HepG2 (cell line): ENCODE data around the gene CD320. TPM values are rescaled to one million over a fixed set of nuclear protein-coding genes. Genes with fewer than 3 reads are reported as not detected.

ENCODE experiments used
- ARHGAP35 ChIP-seq: sonication (generic); formaldehyde crosslinking; IDR thresholded peaks from 2 replicates; pipeline ENCODE4 v1.9.0; 2022; ENCODE audit warnings: mild to moderate bottlenecking, inconsistent platforms, moderate library complexity, missing genetic modification reagents, borderline replicate concordance
- ATF4 ChIP-seq, 2 experiments: fragments of 450-650 bp in 1 of 2; sonication (generic) in 1 of 2; formaldehyde crosslinking; IDR thresholded peaks; 2 replicates each; pipeline versions ENCODE4 v1.5.0 to v1.8.0; 2020 to 2022; ENCODE audit warnings: mild to moderate bottlenecking in 1 of 2, missing genetic modification reagents in 1 of 2
- EZH2 ChIP-seq: conservative IDR thresholded peaks from 2 replicates; pipeline ENCODE4 v1.6.1; 2012; ENCODE audit warnings: mild to moderate bottlenecking, low read depth, low read length, moderate library complexity
- HNF4A ChIP-seq: sonication (generic); formaldehyde crosslinking; IDR thresholded peaks from 2 replicates; pipeline ENCODE4 v1.4.0; 2020; ENCODE audit warnings: missing genetic modification reagents
- KDM2A ChIP-seq: sonication (generic); formaldehyde crosslinking; IDR thresholded peaks from 2 replicates; pipeline ENCODE4 v1.4.0; 2020; ENCODE audit warnings: low read depth, missing genetic modification reagents, borderline replicate concordance
- KDM5B ChIP-seq: sonication (generic); formaldehyde crosslinking; IDR thresholded peaks from 2 replicates; pipeline ENCODE4 v1.4.0; 2020; ENCODE audit warnings: missing genetic modification reagents, mild to moderate bottlenecking, borderline replicate concordance
- MBD4 ChIP-seq: IDR thresholded peaks from 2 replicates; pipeline ENCODE4 v1.6.1; 2012; ENCODE audit warnings: low read length, inconsistent platforms, borderline replicate concordance
- MXD3 ChIP-seq: IDR thresholded peaks from 2 replicates; pipeline ENCODE4 v1.6.1; 2016; ENCODE audit warnings: mild to moderate bottlenecking, missing biosample characterization, missing genetic modification reagents
- NBN ChIP-seq: fragments of 450-650 bp; conservative IDR thresholded peaks from 2 replicates; pipeline ENCODE4 v1.6.1; 2017
- PCBP1 ChIP-seq: fragments of 200-400 bp; formaldehyde crosslinking; IDR thresholded peaks from 2 replicates; pipeline ENCODE4 v1.6.1; 2017; ENCODE audit warnings: mild to moderate bottlenecking, low read depth, low read length, borderline replicate concordance
- POLR2A ChIP-seq, 2 experiments: IDR thresholded peaks; 2 replicates each; pipeline ENCODE4 v1.6.1; 2011; ENCODE audit warnings: low read depth in 2 of 2, low read length in 2 of 2, mild to moderate bottlenecking in 1 of 2, moderate library complexity in 1 of 2; ENCODE audit not compliant: insufficient read depth in 1 of 2
- SP4 ChIP-seq: sonication (generic); formaldehyde crosslinking; IDR thresholded peaks from 2 replicates; pipeline ENCODE4 v1.8.1; 2023; ENCODE audit warnings: mild to moderate bottlenecking, missing genetic modification reagents
- ZNF282 ChIP-seq: fragments of 450-650 bp; IDR thresholded peaks from 2 replicates; pipeline ENCODE4 v1.6.1; 2018; ENCODE audit not compliant: partially characterized antibody
- ZNF335 ChIP-seq: sonication (generic); formaldehyde crosslinking; IDR thresholded peaks from 2 replicates; pipeline ENCODE4 v1.4.0; 2020; ENCODE audit warnings: missing genetic modification reagents
- ZNF383 ChIP-seq: sonication (generic); formaldehyde crosslinking; IDR thresholded peaks from 2 replicates; pipeline ENCODE4 v1.4.0; 2020; ENCODE audit warnings: missing genetic modification reagents, mild to moderate bottlenecking, borderline replicate concordance
- ZNF577 ChIP-seq: sonication (generic); formaldehyde crosslinking; IDR thresholded peaks from 2 replicates; pipeline ENCODE4 v1.4.0; 2020; ENCODE audit warnings: mild to moderate bottlenecking, low read depth, missing genetic modification reagents, borderline replicate concordance
- ZNF652 ChIP-seq: IDR thresholded peaks from 2 replicates; pipeline ENCODE4 v1.6.1; 2016; ENCODE audit warnings: low read depth, borderline replicate concordance
- ZSCAN20 ChIP-seq: sonication (generic); formaldehyde crosslinking; IDR thresholded peaks from 2 replicates; pipeline ENCODE4 v1.4.0; 2020; ENCODE audit warnings: missing genetic modification reagents, mild to moderate bottlenecking, borderline replicate concordance
- polyA plus RNA-seq, 8 experiments: library from polyadenylated mRNA; depleted of rRNA in 3 of 8; stranded (reverse) in 7 of 8; unstranded in 1 of 8; fragments of >200 nt; fragmentation: Illumina TruSeq in 4 of 8; extraction: Trizol in 4 of 8; gene quantifications; 2 replicates each; pipeline versions ENCODE4 v1.2.1 to v1.2.3, GENCODE V29; 2011 to 2016; ENCODE audit warnings: low read depth in 4 of 8, missing spikeins in 1 of 8, mixed read lengths in 1 of 8; ENCODE audit not compliant: insufficient read depth in 1 of 8
- total RNA-seq, 5 experiments: library from RNA; depleted of rRNA; stranded (reverse); fragments of >200 nt; fragmentation: Illumina TruSeq; extraction: Trizol; gene quantifications; 2 replicates each; pipeline ENCODE4 v1.2.3, GENCODE V29; 2016; ENCODE audit warnings: low read depth in 1 of 5
- TF ChIP-seq, protein P1 (sequence below): sonication (generic); formaldehyde crosslinking; IDR thresholded peaks from 2 replicates; pipeline ENCODE4 v1.4.0; 2020; ENCODE audit warnings: missing genetic modification reagents
- TF ChIP-seq, protein P2 (sequence below): IDR thresholded peaks from 2 replicates; pipeline ENCODE4 v1.6.1; 2016; ENCODE audit warnings: low read depth, control low read depth
- TF ChIP-seq, protein P3 (sequence below): sonication (generic); formaldehyde crosslinking; IDR thresholded peaks from 2 replicates; pipeline ENCODE4 v1.4.0; 2020; ENCODE audit warnings: missing genetic modification reagents
- TF ChIP-seq, protein P4 (sequence below): sonication (generic); formaldehyde crosslinking; IDR thresholded peaks from 2 replicates; pipeline ENCODE4 v1.8.0; 2022; ENCODE audit warnings: mild to moderate bottlenecking, missing genetic modification reagents, borderline replicate concordance

CD320 gene
- total and polyA plus RNA-seq, 2 of the 13 experiments (the other 11 are each of a cell fraction or from before 2014, with no cell fraction given) = 83.1 to 99.9 TPM

DNA sequence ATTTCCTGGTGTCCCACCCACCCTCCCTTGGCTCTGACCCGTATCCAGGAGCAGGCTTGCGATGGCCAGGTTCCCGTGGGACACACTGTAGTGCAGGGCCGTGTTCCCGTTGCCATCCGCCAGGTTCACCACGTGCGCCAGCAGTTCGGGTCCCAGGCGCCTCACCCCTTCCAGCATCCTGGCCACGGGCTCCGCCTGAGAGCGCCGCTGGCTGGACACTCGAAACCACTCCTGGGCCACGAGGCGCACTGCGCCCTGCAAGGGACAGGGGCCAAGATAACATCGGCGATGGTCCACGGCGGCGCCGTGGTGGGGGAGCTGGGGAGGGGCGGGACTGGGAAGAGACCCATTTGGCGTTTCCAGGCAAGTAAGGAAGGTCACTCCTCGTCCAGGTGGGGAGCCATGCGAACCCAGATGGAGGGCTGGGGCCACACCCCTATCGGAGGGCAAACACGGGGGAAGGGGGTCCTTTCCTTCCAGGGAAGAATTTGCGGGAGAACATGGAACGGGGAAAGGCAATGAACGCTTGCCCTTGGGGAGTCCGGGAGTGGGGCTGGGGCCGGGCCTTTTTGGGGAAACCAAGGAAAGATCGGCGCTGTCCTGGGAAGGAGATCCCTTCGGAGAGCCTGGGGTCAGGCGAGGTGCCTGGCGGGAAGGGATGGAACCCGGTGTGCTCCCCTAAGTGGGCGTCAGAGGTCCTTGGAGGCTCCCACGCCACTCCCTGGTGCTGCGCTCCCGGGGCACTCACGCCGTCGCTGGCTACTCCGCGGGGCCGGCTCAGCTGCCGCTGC, 25.0 kb upstream of the CD320 start (continued):
- no peak for TF ChIP-seq MXD3 (CRISPR knock-in tag)
- TF ChIP-seq POLR2A (IDR thresholded peaks at IDR 0.05; ENCODE audit: insufficient read depth in 1 of 2, low read depth in 2 of 2, low read length in 2 of 2) = no peak
- TF ChIP-seq MBD4 = no peak
- TF ChIP-seq, protein P1, sequence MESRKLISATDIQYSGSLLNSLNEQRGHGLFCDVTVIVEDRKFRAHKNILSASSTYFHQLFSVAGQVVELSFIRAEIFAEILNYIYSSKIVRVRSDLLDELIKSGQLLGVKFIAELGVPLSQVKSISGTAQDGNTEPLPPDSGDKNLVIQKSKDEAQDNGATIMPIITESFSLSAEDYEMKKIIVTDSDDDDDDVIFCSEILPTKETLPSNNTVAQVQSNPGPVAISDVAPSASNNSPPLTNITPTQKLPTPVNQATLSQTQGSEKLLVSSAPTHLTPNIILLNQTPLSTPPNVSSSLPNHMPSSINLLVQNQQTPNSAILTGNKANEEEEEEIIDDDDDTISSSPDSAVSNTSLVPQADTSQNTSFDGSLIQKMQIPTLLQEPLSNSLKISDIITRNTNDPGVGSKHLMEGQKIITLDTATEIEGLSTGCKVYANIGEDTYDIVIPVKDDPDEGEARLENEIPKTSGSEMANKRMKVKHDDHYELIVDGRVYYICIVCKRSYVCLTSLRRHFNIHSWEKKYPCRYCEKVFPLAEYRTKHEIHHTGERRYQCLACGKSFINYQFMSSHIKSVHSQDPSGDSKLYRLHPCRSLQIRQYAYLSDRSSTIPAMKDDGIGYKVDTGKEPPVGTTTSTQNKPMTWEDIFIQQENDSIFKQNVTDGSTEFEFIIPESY (CRISPR knock-in tag) = peak; percentile 57; the same call in 1 of the 2 replicates
- TF ChIP-seq, protein P2, sequence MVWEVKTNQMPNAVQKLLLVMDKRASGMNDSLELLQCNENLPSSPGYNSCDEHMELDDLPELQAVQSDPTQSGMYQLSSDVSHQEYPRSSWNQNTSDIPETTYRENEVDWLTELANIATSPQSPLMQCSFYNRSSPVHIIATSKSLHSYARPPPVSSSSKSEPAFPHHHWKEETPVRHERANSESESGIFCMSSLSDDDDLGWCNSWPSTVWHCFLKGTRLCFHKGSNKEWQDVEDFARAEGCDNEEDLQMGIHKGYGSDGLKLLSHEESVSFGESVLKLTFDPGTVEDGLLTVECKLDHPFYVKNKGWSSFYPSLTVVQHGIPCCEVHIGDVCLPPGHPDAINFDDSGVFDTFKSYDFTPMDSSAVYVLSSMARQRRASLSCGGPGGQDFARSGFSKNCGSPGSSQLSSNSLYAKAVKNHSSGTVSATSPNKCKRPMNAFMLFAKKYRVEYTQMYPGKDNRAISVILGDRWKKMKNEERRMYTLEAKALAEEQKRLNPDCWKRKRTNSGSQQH (CRISPR knock-in tag) = no peak
- TF ChIP-seq ATF4 (CRISPR knock-in tag; IDR thresholded peaks at IDR 0.05) = no peak
- peak; percentile 46; the same call in 1 of the 2 replicates for TF ChIP-seq EZH2
- no peak for TF ChIP-seq NBN
- TF ChIP-seq, protein P3, sequence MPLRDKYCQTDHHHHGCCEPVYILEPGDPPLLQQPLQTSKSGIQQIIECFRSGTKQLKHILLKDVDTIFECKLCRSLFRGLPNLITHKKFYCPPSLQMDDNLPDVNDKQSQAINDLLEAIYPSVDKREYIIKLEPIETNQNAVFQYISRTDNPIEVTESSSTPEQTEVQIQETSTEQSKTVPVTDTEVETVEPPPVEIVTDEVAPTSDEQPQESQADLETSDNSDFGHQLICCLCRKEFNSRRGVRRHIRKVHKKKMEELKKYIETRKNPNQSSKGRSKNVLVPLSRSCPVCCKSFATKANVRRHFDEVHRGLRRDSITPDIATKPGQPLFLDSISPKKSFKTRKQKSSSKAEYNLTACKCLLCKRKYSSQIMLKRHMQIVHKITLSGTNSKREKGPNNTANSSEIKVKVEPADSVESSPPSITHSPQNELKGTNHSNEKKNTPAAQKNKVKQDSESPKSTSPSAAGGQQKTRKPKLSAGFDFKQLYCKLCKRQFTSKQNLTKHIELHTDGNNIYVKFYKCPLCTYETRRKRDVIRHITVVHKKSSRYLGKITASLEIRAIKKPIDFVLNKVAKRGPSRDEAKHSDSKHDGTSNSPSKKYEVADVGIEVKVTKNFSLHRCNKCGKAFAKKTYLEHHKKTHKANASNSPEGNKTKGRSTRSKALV (CRISPR knock-in tag) = peak; percentile 76; the same call in 1 of the 2 replicates
- TF ChIP-seq ZNF335 (CRISPR knock-in tag) = no peak
- TF ChIP-seq KDM5B (CRISPR knock-in tag) = no peak
- TF ChIP-seq ZNF652 (CRISPR knock-in tag) = no peak
- TF ChIP-seq, protein P4, sequence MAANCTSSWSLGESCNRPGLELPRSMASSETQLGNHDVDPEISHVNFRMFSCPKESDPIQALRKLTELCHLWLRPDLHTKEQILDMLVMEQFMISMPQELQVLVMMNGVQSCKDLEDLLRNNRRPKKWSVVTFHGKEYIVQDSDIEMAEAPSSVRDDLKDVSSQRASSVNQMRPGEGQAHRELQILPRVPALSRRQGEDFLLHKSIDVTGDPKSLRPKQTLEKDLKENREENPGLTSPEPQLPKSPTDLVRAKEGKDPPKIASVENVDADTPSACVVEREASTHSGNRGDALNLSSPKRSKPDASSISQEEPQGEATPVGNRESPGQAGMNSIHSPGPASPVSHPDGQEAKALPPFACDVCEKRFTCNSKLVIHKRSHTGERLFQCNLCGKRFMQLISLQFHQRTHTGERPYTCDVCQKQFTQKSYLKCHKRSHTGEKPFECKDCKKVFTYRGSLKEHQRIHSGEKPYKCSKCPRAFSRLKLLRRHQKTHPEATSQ (CRISPR knock-in tag) = no peak
- no peak for TF ChIP-seq ZNF282
- TF ChIP-seq ZNF383 (CRISPR knock-in tag) = no peak
- no peak for TF ChIP-seq ARHGAP35 (CRISPR knock-in tag)
- no peak for TF ChIP-seq ZNF577 (CRISPR knock-in tag)
- 0 out of 2 replicates have a peak, but pooled peaks have one; percentile 16 for TF ChIP-seq KDM2A
- TF ChIP-seq SP4 (CRISPR knock-in tag) = no peak
- TF ChIP-seq ZSCAN20 (CRISPR knock-in tag) = no peak
- TF ChIP-seq HNF4A (CRISPR knock-in tag) = no peak
- no peak for TF ChIP-seq PCBP1
